ENCODE results near the gene NIPAL3.

The NIPAL3 gene

GRCh38 chr1:24382165-24382577 lies 33.4 kb upstream of the NIPAL3 start:
- no peaks in the 10 kb centered on the region for H3K27me3 ChIP-seq (ENCODE audit: control insufficient read depth in 2 of 2, insufficient read depth in 2 of 2, low read length in 2 of 2)
- H3K4me3 ChIP-seq (ENCODE audit: low read length in 2 of 2) = no peak overlapping the region
- peak overlapping the region in 1 of 2 donors; percentile 6 for H3K27ac ChIP-seq (ENCODE audit: low read depth in 2 of 2, low read length in 2 of 2)
- no peaks in the 10 kb centered on the region for H3K9me3 ChIP-seq (ENCODE audit: control insufficient read depth in 2 of 2, low read length in 2 of 2)
- H3K36me3 ChIP-seq (ENCODE audit: control insufficient read depth in 2 of 2, insufficient read depth in 2 of 2, low read length in 2 of 2) = peaks cover 2 to 11% of the 10 kb centered on the region in 2 donors
- peaks cover 7 to 28% of the 10 kb centered on the region in 2 donors for H3K4me1 ChIP-seq (ENCODE audit: control insufficient read depth in 2 of 2, insufficient read depth in 2 of 2, low read length in 2 of 2)
- no peak overlapping the region for H3K9ac ChIP-seq (ENCODE audit: low read depth in 1 of 2, low read length in 2 of 2)

- H3K27me3 ChIP-seq (ENCODE audit: control insufficient read depth in 2 of 2, insufficient read depth in 2 of 2, low read length in 2 of 2) = no peaks in the 10 kb centered on the region
- H3K27ac ChIP-seq (ENCODE audit: low read depth in 2 of 2, low read length in 2 of 2) = no peak overlapping the region
- peaks cover 2 to 11% of the 10 kb centered on the region in 2 donors for H3K36me3 ChIP-seq (ENCODE audit: control insufficient read depth in 2 of 2, insufficient read depth in 2 of 2, low read length in 2 of 2)
These were observed 32.1 kb upstream of the NIPAL3 start for GRCh38 chr1:24383381-24383940.

GRCh38 chr1:24384251-24385090 lies 31.1 kb upstream of the NIPAL3 start:
- no peaks in the 10 kb centered on the region for H3K27me3 ChIP-seq (ENCODE audit: control insufficient read depth in 2 of 2, insufficient read depth in 2 of 2, low read length in 2 of 2)
- H3K9me3 ChIP-seq (ENCODE audit: control insufficient read depth in 2 of 2, low read length in 2 of 2) = no peaks in the 10 kb centered on the region
- H3K4me3 ChIP-seq (ENCODE audit: low read length in 2 of 2) = no peak overlapping the region
- peaks cover 2 to 11% of the 10 kb centered on the region in 2 donors for H3K36me3 ChIP-seq (ENCODE audit: control insufficient read depth in 2 of 2, insufficient read depth in 2 of 2, low read length in 2 of 2)
- peaks cover 7 to 35% of the 10 kb centered on the region in 2 donors for H3K4me1 ChIP-seq (ENCODE audit: control insufficient read depth in 2 of 2, insufficient read depth in 2 of 2, low read length in 2 of 2)
- H3K27ac ChIP-seq (ENCODE audit: low read depth in 2 of 2, low read length in 2 of 2) = peak overlapping the region; percentile 26 to 54
- H3K9ac ChIP-seq (ENCODE audit: low read depth in 1 of 2, low read length in 2 of 2) = no peak overlapping the region

More at GRCh38 chr1:24383381-24383940, 32.1 kb upstream of the NIPAL3 start:
- Histone ChIP-seq H3K4me3 (ENCODE audit: low read length in 2 of 2) (no peak overlapping the region), H3K4me1 (ENCODE audit: control insufficient read depth in 2 of 2, insufficient read depth in 2 of 2, low read length in 2 of 2) (peaks cover 7 to 31% of the 10 kb centered on the region in 2 donors), H3K9ac (ENCODE audit: low read depth in 1 of 2, low read length in 2 of 2) (no peak overlapping the region), H3K9me3 (ENCODE audit: control insufficient read depth in 2 of 2, low read length in 2 of 2) (no peaks in the 10 kb centered on the region)

- Histone ChIP-seq H3K36me3 (ENCODE audit: control insufficient read depth in 2 of 2, insufficient read depth in 2 of 2, low read length in 2 of 2) (peaks cover 2 to 7% of the 10 kb centered on the region in 2 donors), H3K4me1 (ENCODE audit: control insufficient read depth in 2 of 2, insufficient read depth in 2 of 2, low read length in 2 of 2) (peaks cover 7 to 39% of the 10 kb centered on the region in 2 donors), H3K9ac (ENCODE audit: low read depth in 1 of 2, low read length in 2 of 2) (no peak overlapping the region), H3K27me3 (ENCODE audit: control insufficient read depth in 2 of 2, insufficient read depth in 2 of 2, low read length in 2 of 2) (no peaks in the 10 kb centered on the region), H3K9me3 (ENCODE audit: control insufficient read depth in 2 of 2, low read length in 2 of 2) (no peaks in the 10 kb centered on the region), H3K27ac (ENCODE audit: low read depth in 2 of 2, low read length in 2 of 2) (peak overlapping the region; percentile 26 to 54), H3K4me3 (ENCODE audit: low read length in 2 of 2) (no peak overlapping the region)
These were observed 30.3 kb upstream of the NIPAL3 start for GRCh38 chr1:24385160-24385940.

GRCh38 chr1:24386241-24386640 lies 29.4 kb upstream of the NIPAL3 start:
- Histone ChIP-seq H3K4me3 (ENCODE audit: low read length in 2 of 2) (no peak overlapping the region), H3K36me3 (ENCODE audit: control insufficient read depth in 2 of 2, insufficient read depth in 2 of 2, low read length in 2 of 2) (peaks cover 2 to 7% of the 10 kb centered on the region in 2 donors), H3K4me1 (ENCODE audit: control insufficient read depth in 2 of 2, insufficient read depth in 2 of 2, low read length in 2 of 2) (peaks cover 4 to 34% of the 10 kb centered on the region in 2 donors), H3K27ac (ENCODE audit: low read depth in 2 of 2, low read length in 2 of 2) (no peak overlapping the region), H3K27me3 (ENCODE audit: control insufficient read depth in 2 of 2, insufficient read depth in 2 of 2, low read length in 2 of 2) (no peaks in the 10 kb centered on the region), H3K9me3 (ENCODE audit: control insufficient read depth in 2 of 2, low read length in 2 of 2) (no peaks in the 10 kb centered on the region), H3K9ac (ENCODE audit: low read depth in 1 of 2, low read length in 2 of 2) (no peak overlapping the region)

- Histone ChIP-seq H3K9me3 (ENCODE audit: control insufficient read depth in 2 of 2, low read length in 2 of 2) (no peaks in the 10 kb centered on the region), H3K27me3 (ENCODE audit: control insufficient read depth in 2 of 2, insufficient read depth in 2 of 2, low read length in 2 of 2) (no peaks in the 10 kb centered on the region), H3K4me1 (ENCODE audit: control insufficient read depth in 2 of 2, insufficient read depth in 2 of 2, low read length in 2 of 2) (peaks cover 10 to 34% of the 10 kb centered on the region in 2 donors), H3K4me3 (ENCODE audit: low read length in 2 of 2) (no peak overlapping the region), H3K9ac (ENCODE audit: low read depth in 1 of 2, low read length in 2 of 2) (no peak overlapping the region), H3K27ac (ENCODE audit: low read depth in 2 of 2, low read length in 2 of 2) (no peak overlapping the region), H3K36me3 (ENCODE audit: control insufficient read depth in 2 of 2, insufficient read depth in 2 of 2, low read length in 2 of 2) (peaks cover 2 to 7% of the 10 kb centered on the region in 2 donors)
These were observed 28.7 kb upstream of the NIPAL3 start for GRCh38 chr1:24386931-24387330.

- no peaks in the 10 kb centered on the region for H3K9me3 ChIP-seq (ENCODE audit: control insufficient read depth in 2 of 2, low read length in 2 of 2)
- H3K9ac ChIP-seq (ENCODE audit: low read depth in 1 of 2, low read length in 2 of 2) = no peak overlapping the region
- H3K27me3 ChIP-seq (ENCODE audit: control insufficient read depth in 2 of 2, insufficient read depth in 2 of 2, low read length in 2 of 2) = no peaks in the 10 kb centered on the region
- peaks cover 16 to 31% of the 10 kb centered on the region in 2 donors for H3K4me1 ChIP-seq (ENCODE audit: control insufficient read depth in 2 of 2, insufficient read depth in 2 of 2, low read length in 2 of 2)
- H3K27ac ChIP-seq (ENCODE audit: low read depth in 2 of 2, low read length in 2 of 2) = no peak overlapping the region
- peaks cover 0 to 7% of the 10 kb centered on the region in 2 donors for H3K36me3 ChIP-seq (ENCODE audit: control insufficient read depth in 2 of 2, insufficient read depth in 2 of 2, low read length in 2 of 2)
- H3K4me3 ChIP-seq (ENCODE audit: low read length in 2 of 2) = no peak overlapping the region
These were observed 27.9 kb upstream of the NIPAL3 start for GRCh38 chr1:24387636-24388175.

GRCh38 chr1:24388331-24388885 lies 27.2 kb upstream of the NIPAL3 start:
- no peaks in the 10 kb centered on the region for H3K27me3 ChIP-seq (ENCODE audit: control insufficient read depth in 2 of 2, insufficient read depth in 2 of 2, low read length in 2 of 2)
- H3K27ac ChIP-seq (ENCODE audit: low read depth in 2 of 2, low read length in 2 of 2) = no peak overlapping the region
- H3K4me1 ChIP-seq (ENCODE audit: control insufficient read depth in 2 of 2, insufficient read depth in 2 of 2, low read length in 2 of 2) = peaks cover 16 to 31% of the 10 kb centered on the region in 2 donors
- no peak overlapping the region for H3K4me3 ChIP-seq (ENCODE audit: low read length in 2 of 2)
- H3K36me3 ChIP-seq (ENCODE audit: control insufficient read depth in 2 of 2, insufficient read depth in 2 of 2, low read length in 2 of 2) = peaks cover 0 to 7% of the 10 kb centered on the region in 2 donors
- H3K9ac ChIP-seq (ENCODE audit: low read depth in 1 of 2, low read length in 2 of 2) = no peak overlapping the region
- no peaks in the 10 kb centered on the region for H3K9me3 ChIP-seq (ENCODE audit: control insufficient read depth in 2 of 2, low read length in 2 of 2)

GRCh38 chr1:24389231-24389678 lies 26.3 kb upstream of the NIPAL3 start:
- Histone ChIP-seq H3K9me3 (ENCODE audit: control insufficient read depth in 2 of 2, low read length in 2 of 2) (no peaks in the 10 kb centered on the region), H3K4me3 (ENCODE audit: low read length in 2 of 2) (no peak overlapping the region), H3K9ac (ENCODE audit: low read depth in 1 of 2, low read length in 2 of 2) (no peak overlapping the region), H3K27me3 (ENCODE audit: control insufficient read depth in 2 of 2, insufficient read depth in 2 of 2, low read length in 2 of 2) (no peaks in the 10 kb centered on the region), H3K36me3 (ENCODE audit: control insufficient read depth in 2 of 2, insufficient read depth in 2 of 2, low read length in 2 of 2) (peaks cover 0 to 7% of the 10 kb centered on the region in 2 donors), H3K4me1 (ENCODE audit: control insufficient read depth in 2 of 2, insufficient read depth in 2 of 2, low read length in 2 of 2) (peaks cover 16 to 28% of the 10 kb centered on the region in 2 donors), H3K27ac (ENCODE audit: low read depth in 2 of 2, low read length in 2 of 2) (peak overlapping the region in 1 of 2 donors; percentile 9)
